ENCODE results near the gene C2CD4C. TPM values are rescaled to one million over a fixed set of nuclear protein-coding genes. Genes with fewer than 3 reads are reported as not detected.
"Not testable (repeated sequence)": the region's sequence is repeated elsewhere in the genome, so short reads cannot be mapped to it uniquely, and the experiment has no call there.

C2CD4C gene
- total RNA-seq, 1 donor from 2014 or later, result 2.2 TPM

- Histone ChIP-seq H3K4me1 (no peaks in the 10 kb centered on the region), H3K27me3 (no peaks in the 10 kb centered on the region)
These were observed 15.6 kb upstream of the C2CD4C start for GRCh38 chr19:424546-424945.

DNA sequence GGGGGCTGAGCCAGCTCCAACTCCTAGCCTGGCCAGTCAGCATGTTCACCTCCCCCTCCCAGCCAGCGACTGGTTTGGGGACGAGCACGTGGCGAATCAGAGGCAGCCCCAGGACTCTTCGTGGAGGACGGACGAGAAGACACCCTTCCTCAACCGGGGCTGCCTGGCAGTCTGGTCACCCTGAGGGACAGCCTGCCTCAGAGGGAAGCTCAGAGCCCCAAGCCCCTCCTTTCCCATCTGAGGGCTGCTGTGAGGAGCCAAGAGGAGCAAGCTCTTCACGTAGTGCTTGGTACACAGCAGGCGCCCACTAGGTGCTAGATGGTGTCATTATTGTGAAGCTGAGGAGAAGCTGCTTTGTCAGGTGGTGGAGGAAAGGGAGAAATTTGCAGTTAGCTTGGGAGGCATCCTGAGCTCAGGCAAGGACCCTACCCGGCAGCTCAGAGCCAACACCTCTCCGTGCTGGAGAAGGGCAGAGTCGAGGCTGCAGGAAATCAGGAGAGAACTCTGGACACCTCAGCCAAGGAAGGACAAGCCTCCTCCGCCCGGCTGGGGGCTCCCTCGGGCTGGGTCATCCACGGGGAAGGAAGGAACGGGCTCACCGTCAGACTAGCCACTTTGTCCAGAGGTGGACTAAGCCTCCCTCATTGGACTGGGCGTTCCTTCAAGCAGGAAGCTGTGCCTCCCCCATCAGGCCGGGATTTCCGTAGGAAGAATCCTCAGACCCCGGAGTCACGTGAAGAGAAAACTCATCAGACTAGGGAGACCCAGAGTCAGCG is 14.9 kb upstream of the C2CD4C start:
- H3K36me3 ChIP-seq, result peaks cover 0 to 4% of the 10 kb centered on the region in 2 donors
- no peak for DNase-seq (ENCODE audit: extremely low spot score in 2 of 2)
- TF ChIP-seq POLR2AphosphoS5 (IDR thresholded peaks at IDR 0.05; ENCODE audit: insufficient read depth in 1 of 2, low read depth in 1 of 2) (no peak), POLR2A (IDR thresholded peaks at IDR 0.05) (no peak), CTCF (IDR thresholded peaks at IDR 0.05) (no peak)

More at GRCh38 chr19:424546-424945, 15.6 kb upstream of the C2CD4C start:
- Histone ChIP-seq H3K36me3 (peaks cover 0 to 4% of the 10 kb centered on the region in 2 donors), H3K27ac (no peak overlapping the region), H3K4me3 (no peak overlapping the region), H3K9me3 (no peaks in the 10 kb centered on the region)
- intact Hi-C loops (cut with DNase I), result no loop called here
- TF ChIP-seq POLR2AphosphoS5 (IDR thresholded peaks at IDR 0.05; ENCODE audit: insufficient read depth in 1 of 2, low read depth in 1 of 2), result no peak
- TF ChIP-seq CTCF (IDR thresholded peaks at IDR 0.05), result no peak
- TF ChIP-seq POLR2A (IDR thresholded peaks at IDR 0.05), result no peak
- no peak for DNase-seq (ENCODE audit: extremely low spot score in 2 of 2)

DNA sequence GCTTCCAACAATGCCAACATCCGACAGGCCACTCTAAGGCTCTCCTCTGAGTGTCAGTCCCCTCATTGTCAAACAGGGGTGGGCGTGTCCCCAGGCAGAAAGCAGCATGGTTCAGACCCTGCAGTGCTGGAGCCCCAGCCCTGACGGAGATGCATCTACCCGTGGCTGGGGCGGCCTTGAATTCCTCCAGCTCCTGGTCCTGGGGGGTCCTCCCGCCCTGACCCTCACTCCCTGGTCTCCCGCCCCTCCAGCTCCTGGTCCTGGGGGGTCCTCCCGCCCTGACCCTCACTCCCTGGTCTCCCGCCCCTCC is 13.9 kb upstream of the C2CD4C start:
- intact Hi-C loops (cut with DNase I); H3K4me3 ChIP-seq; DNase-seq (ENCODE audit: extremely low spot score in 2 of 2); H3K9me3 ChIP-seq; H3K4me1 ChIP-seq; H3K36me3 ChIP-seq; H3K27me3 ChIP-seq; H3K27ac ChIP-seq: not testable (repeated sequence)

More for the DNA sequence above, 14.9 kb upstream of the C2CD4C start:
- Histone ChIP-seq H3K27ac (no peak overlapping the region), H3K4me3 (no peak overlapping the region), H3K27me3 (no peaks in the 10 kb centered on the region), H3K4me1 (no peaks in the 10 kb centered on the region), H3K9me3 (no peaks in the 10 kb centered on the region)
- intact Hi-C loops (cut with DNase I), result no loop called here

DNA sequence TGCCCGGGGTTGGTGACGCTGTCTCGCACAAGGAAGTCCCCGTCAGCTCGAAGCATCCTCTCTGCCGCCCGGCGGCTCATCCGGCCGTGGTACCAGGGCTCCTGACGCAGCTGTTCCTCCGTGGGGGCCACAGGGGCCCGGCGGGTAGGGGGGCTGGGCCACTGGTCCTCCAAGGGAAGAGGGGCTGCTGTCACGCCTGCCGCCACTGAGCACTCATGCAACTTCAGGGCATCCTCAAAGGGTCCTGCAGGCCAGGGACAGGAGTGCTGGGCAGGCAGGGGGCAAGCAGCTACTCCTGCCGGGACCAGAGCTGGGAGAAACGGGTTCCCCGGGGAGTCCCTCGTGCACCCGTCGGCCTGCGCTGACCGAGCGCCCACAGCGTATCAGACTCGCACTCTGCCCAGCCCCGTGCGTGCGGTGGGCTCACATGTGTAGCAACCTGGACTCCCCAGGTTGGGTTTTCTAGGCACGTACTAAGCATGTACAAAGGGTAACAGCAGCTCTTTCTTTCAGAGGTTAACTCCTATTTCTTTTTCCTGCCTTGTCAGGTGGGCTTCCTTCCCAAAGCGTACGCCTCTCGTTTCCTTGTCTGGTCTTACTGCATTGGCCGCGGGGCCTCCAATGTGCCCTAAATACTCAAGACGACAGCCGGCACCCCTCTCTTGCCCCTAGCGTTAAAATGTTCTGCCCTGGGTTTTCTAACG is 13.4 kb upstream of the C2CD4C start:
- H3K27ac ChIP-seq, result no peak overlapping the region
- DNase-seq (ENCODE audit: extremely low spot score in 2 of 2), result no peak
- TF ChIP-seq POLR2AphosphoS5 (IDR thresholded peaks at IDR 0.05; ENCODE audit: insufficient read depth in 1 of 2, low read depth in 1 of 2), result no peak
- TF ChIP-seq CTCF (IDR thresholded peaks at IDR 0.05), result no peak
- TF ChIP-seq POLR2A (IDR thresholded peaks at IDR 0.05), result no peak
- H3K36me3 ChIP-seq, result peaks cover 0 to 4% of the 10 kb centered on the region in 2 donors
- no peaks in the 10 kb centered on the region for H3K27me3 ChIP-seq
- H3K4me3 ChIP-seq, result no peak overlapping the region
- intact Hi-C loops (cut with DNase I), result no loop called here
- no peaks in the 10 kb centered on the region for H3K9me3 ChIP-seq
- no peaks in the 10 kb centered on the region for H3K4me1 ChIP-seq

- no peak overlapping the region for H3K4me3 ChIP-seq
- H3K36me3 ChIP-seq, result peaks cover 0 to 4% of the 10 kb centered on the region in 2 donors
- intact Hi-C loops (cut with DNase I), result no loop called here
These were observed 11.0 kb upstream of the C2CD4C start for GRCh38 chr19:419721-420515.

More at GRCh38 chr19:419721-420515, 11.0 kb upstream of the C2CD4C start:
- no peaks in the 10 kb centered on the region for H3K4me1 ChIP-seq
- H3K27me3 ChIP-seq, result no peaks in the 10 kb centered on the region
- no peak overlapping the region for H3K27ac ChIP-seq
- H3K9me3 ChIP-seq, result no peaks in the 10 kb centered on the region
- TF ChIP-seq CTCF (IDR thresholded peaks at IDR 0.05) (no peak), POLR2AphosphoS5 (IDR thresholded peaks at IDR 0.05; ENCODE audit: insufficient read depth in 1 of 2, low read depth in 1 of 2) (no peak), POLR2A (IDR thresholded peaks at IDR 0.05) (no peak)
- no peak for DNase-seq (ENCODE audit: extremely low spot score in 2 of 2)
